Stomach smooth muscle (tissue), 2 donors: Measurements from ENCODE around the gene UST.
A peak's percentile ranks its signal among the peaks of the same experiment; 100 is the strongest.
"Not testable (repeated sequence)": the region's sequence is repeated elsewhere in the genome, so short reads cannot be mapped to it uniquely, and the experiment has no call there.

Experiments used
- H3K27ac ChIP-seq: one replicate; pipeline ENCODE4 v1.7.0; 2013; ENCODE audit warnings: mild to moderate bottlenecking, low read length, inconsistent platforms
- H3K27me3 ChIP-seq, 2 donors: one replicate each; pipeline ENCODE4 v1.7.0; 2013; ENCODE audit warnings: low read length in 2 of 2; ENCODE audit not compliant: insufficient read depth in 2 of 2, control insufficient read depth in 1 of 2
- H3K36me3 ChIP-seq, 2 donors: one replicate each; pipeline ENCODE4 v1.7.0; 2013; ENCODE audit warnings: low read length in 2 of 2; ENCODE audit not compliant: control insufficient read depth in 2 of 2, insufficient read depth in 2 of 2
- H3K4me1 ChIP-seq: one replicate; pipeline ENCODE4 v1.7.0; 2013; ENCODE audit warnings: low read length; ENCODE audit not compliant: control insufficient read depth, insufficient read depth
- H3K4me3 ChIP-seq, 2 donors: one replicate each; pipeline ENCODE4 v1.7.0; 2013; ENCODE audit warnings: low read length in 2 of 2
- H3K9ac ChIP-seq, 2 donors: one replicate each; pipeline ENCODE4 v1.7.0; 2013; ENCODE audit warnings: low read length in 2 of 2, mild to moderate bottlenecking in 1 of 2
- H3K9me3 ChIP-seq, 2 donors: one replicate each; pipeline ENCODE4 v1.7.0; 2013; ENCODE audit warnings: low read length in 2 of 2; ENCODE audit not compliant: control insufficient read depth in 2 of 2
- donor health status: healthy.
- donor health status: Pancreatic carcinoma.

Gene UST

GRCh38 chr6:149026530-149026942 lies 279.7 kb downstream of the UST start:
- H3K9me3 ChIP-seq, result no peaks in the 10 kb centered on the region
- H3K4me3 ChIP-seq, result no peak overlapping the region
- peaks cover 8 to 12% of the 10 kb centered on the region in 2 donors for H3K36me3 ChIP-seq
- no peak overlapping the region for H3K27ac ChIP-seq
- no peak overlapping the region for H3K9ac ChIP-seq
- H3K27me3 ChIP-seq, result no peaks in the 10 kb centered on the region
- H3K4me1 ChIP-seq, result no peaks in the 10 kb centered on the region

DNA sequence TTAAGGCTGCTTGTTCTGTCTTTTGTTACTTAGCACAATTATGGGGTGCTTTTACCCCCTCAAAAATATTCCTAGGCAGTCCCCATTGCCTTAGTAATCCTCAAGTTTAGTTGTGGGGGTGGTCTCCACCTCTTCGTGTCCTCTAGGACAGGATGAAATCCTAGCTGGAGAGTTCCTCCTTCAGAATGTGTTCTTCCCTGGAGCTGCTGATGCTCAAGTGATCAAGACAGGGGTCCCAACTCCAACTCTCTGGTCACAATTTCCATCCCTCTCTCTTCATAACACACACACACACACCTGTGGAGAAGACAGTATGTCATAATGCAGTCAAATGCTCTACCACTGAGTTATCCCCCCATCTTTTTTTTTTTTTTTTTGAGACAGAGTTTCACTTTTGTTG lies 280.7 kb downstream of the UST start:
- Histone ChIP-seq H3K4me3 (no peak overlapping the region), H3K9me3 (no peaks in the 10 kb centered on the region), H3K27me3 (no peaks in the 10 kb centered on the region), H3K9ac (no peak overlapping the region), H3K36me3 (peaks cover 2 to 4% of the 10 kb centered on the region in 2 donors), H3K27ac (no peak overlapping the region), H3K4me1 (no peaks in the 10 kb centered on the region)

- H3K9ac ChIP-seq, result no peak overlapping the region
- no peaks in the 10 kb centered on the region for H3K36me3 ChIP-seq
- no peaks in the 10 kb centered on the region for H3K9me3 ChIP-seq
- H3K4me3 ChIP-seq, result no peak overlapping the region
- no peaks in the 10 kb centered on the region for H3K4me1 ChIP-seq
- H3K27ac ChIP-seq, result no peak overlapping the region
- H3K27me3 ChIP-seq, result no peaks in the 10 kb centered on the region
Observed at GRCh38 chr6:149028767-149029405, 282.1 kb downstream of the UST start.

GRCh38 chr6:149031201-149031858 lies 284.5 kb downstream of the UST start:
- Histone ChIP-seq H3K27ac (no peak overlapping the region), H3K4me1 (no peaks in the 10 kb centered on the region), H3K36me3 (no peaks in the 10 kb centered on the region), H3K9me3 (no peaks in the 10 kb centered on the region), H3K9ac (no peak overlapping the region), H3K4me3 (no peak overlapping the region), H3K27me3 (no peaks in the 10 kb centered on the region)

GRCh38 chr6:149031859-149032598 lies 285.2 kb downstream of the UST start:
- Histone ChIP-seq H3K4me3 (no peak overlapping the region), H3K4me1 (peaks cover 3% of the 10 kb centered on the region), H3K27me3 (no peaks in the 10 kb centered on the region), H3K9me3 (no peaks in the 10 kb centered on the region), H3K36me3 (no peaks in the 10 kb centered on the region), H3K27ac (no peak overlapping the region), H3K9ac (no peak overlapping the region)

DNA sequence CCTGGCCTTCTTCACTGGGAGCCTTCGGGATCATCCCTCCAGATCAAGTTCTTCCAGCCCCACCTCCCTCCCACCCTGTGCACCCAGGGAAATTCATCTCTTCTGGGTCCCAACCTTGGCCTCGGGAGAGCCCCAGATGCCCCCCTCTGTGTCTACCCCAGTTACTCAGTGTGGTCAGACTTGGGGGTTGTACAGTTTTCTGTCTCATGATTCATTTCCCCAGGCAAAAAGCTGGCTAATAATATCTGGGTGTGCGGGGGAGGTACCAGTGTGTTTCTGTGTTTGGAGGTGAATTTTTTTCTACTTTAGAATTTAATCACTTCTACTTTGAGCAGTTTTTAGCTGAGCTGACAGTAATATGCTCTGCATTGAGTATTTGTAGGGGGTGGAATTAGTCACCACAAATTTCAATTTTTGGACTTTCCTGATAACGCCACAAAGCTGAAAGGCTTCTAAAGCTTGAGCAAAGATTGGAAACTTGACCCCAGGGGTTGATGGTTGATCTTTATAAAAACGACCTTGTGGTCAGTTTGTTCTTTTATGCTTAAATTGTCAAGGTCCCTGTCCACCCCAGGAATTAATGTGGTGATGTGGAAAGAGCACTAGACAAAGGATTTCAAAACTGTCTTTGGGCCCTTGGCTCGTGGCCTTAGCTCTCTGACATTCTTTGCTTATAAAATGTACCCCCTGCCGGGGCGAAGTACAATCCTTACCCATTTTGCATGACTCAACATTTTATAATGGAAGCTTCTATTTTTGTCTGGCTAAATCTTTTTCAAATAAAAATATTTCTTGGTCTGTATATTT lies 286.0 kb downstream of the UST start:
- Histone ChIP-seq H3K4me1 (peaks cover 9% of the 10 kb centered on the region), H3K9ac (no peak overlapping the region), H3K27ac (no peak overlapping the region), H3K4me3 (no peak overlapping the region), H3K27me3 (no peaks in the 10 kb centered on the region), H3K9me3 (no peaks in the 10 kb centered on the region), H3K36me3 (no peaks in the 10 kb centered on the region)

DNA sequence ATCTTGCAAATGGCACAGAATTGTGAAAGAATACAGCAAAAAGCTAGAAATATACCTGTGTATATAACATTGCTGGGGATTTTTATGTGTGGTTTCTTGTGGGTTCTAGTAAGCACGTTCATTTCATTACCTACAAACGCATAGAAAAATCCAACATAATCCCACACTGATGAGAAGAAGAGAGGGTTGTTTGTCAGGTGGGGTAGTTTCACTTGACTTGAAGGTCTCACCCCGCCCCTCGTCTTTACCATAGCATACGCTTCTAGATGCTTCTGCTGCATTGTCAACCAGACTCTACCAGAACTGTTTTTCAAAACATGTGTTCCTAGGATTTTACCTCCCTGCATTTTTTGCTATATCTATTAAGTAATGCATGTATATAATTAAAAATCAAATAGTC lies 286.6 kb downstream of the UST start:
- no peaks in the 10 kb centered on the region for H3K36me3 ChIP-seq
- H3K27ac ChIP-seq, result no peak overlapping the region
- H3K4me1 ChIP-seq, result peaks cover 11% of the 10 kb centered on the region
- no peak overlapping the region for H3K9ac ChIP-seq
- H3K27me3 ChIP-seq, result no peaks in the 10 kb centered on the region
- H3K4me3 ChIP-seq, result no peak overlapping the region
- no peaks in the 10 kb centered on the region for H3K9me3 ChIP-seq

DNA sequence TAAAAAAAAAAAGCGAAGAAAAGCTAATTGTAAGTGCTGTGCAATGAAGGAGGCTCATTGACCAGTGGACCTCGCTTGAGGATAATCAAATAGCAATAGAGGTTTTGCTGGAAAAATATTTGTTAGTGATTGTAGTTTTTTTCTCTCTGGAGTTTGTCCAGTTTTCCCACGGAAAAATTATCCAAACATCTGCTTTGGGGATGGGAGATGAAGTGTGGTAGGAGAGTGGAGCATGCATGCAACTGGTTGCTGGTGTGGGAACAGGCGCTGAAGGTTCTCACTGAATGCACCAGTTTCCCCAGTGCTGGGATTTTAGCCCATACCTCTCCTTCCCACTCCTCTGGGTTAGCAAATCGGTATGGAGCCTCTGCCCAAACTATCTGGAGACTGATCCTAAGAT lies 288.9 kb downstream of the UST start:
- no peaks in the 10 kb centered on the region for H3K9me3 ChIP-seq
- no peak overlapping the region for H3K4me3 ChIP-seq
- peaks cover 11% of the 10 kb centered on the region for H3K4me1 ChIP-seq
- H3K9ac ChIP-seq, result no peak overlapping the region
- H3K36me3 ChIP-seq, result peaks cover 0 to 3% of the 10 kb centered on the region in 2 donors
- H3K27me3 ChIP-seq, result no peaks in the 10 kb centered on the region
- no peak overlapping the region for H3K27ac ChIP-seq

- no peaks in the 10 kb centered on the region for H3K9me3 ChIP-seq
- H3K4me1 ChIP-seq, result peaks cover 11% of the 10 kb centered on the region
- H3K4me3 ChIP-seq, result peak overlapping the region; percentile 30 to 68
- peaks cover 0 to 3% of the 10 kb centered on the region in 2 donors for H3K36me3 ChIP-seq
- peak overlapping the region; percentile 49 for H3K27ac ChIP-seq
- H3K9ac ChIP-seq, result peak overlapping the region; percentile 25 to 66
- H3K27me3 ChIP-seq, result no peaks in the 10 kb centered on the region
Observed at GRCh38 chr6:149037051-149037671, 290.3 kb downstream of the UST start.

- peaks cover 11% of the 10 kb centered on the region for H3K4me1 ChIP-seq
- not testable (repeated sequence) for H3K36me3 ChIP-seq
Observed at GRCh38 chr6:149039025-149039424, 292.2 kb downstream of the UST start.

More at GRCh38 chr6:149039025-149039424, 292.2 kb downstream of the UST start:
- not testable (repeated sequence) for H3K4me3 ChIP-seq, H3K9ac ChIP-seq, H3K27me3 ChIP-seq, H3K27ac ChIP-seq, H3K9me3 ChIP-seq
